Nucleus accumbens (tissue), 56 donors: ENCODE data around the gene LGALS9C.
"Not testable (repeated sequence)": the region's sequence is repeated elsewhere in the genome, so short reads cannot be mapped to it uniquely, and the experiment has no call there.

Source experiments
- DNase-seq, 56 donors: peaks; one replicate each; lab custom pipeline; 2025; lab: John Stamatoyannopoulos, UW

The LGALS9C gene

GRCh38 chr17:18527354-18527753, 50.8 kb downstream of the LGALS9C start:
- DNase-seq = not testable (repeated sequence)

DNA sequence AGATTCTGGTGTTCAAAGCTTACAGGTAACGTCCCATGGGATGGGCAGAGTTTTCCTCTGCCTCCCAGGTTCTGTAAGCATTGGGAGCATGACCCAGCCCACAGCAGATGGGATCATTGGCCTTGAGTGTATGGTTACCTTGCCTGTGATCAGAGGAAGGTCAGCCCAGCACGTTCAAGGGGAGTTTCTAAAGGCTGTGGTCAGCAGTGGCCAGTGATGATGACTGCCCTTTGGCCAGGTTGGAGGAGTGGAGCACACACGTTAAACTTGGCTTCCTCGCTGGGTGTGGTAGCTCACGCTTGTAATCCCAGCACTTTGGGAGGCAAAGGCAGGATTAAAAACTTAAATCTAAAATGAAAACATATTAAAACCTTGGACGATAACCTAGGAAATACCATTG, 51.8 kb downstream of the LGALS9C start:
- DNase-seq = not testable (repeated sequence)

DNA sequence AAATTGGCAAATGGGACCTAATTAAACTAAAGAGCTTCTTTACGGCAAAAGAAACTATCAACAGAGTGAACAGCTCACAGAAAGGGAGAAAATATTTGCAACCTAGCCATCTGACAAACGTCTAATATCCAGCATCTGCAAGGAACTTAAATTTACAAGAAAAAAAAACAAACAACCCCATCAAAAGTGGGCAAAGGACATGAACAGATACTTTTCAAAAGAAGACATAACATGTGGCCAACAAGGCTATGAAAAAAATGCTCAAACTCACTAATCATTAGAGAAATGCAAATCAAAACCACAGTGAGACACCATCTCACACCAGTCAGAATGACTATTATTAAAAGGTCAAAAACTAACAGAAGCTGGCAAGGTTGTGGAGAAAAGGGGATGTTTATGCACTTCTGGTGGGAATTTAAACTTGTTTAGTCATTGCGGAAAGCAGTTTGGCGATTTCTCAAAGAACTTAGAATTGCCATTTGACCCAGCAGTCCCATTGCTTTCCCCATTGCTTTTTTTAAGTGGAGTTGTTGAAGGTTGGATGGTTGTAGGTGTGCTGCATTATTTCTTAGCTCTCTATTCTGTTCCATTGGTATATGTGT, 52.4 kb downstream of the LGALS9C start:
- not testable (repeated sequence) for DNase-seq

DNA sequence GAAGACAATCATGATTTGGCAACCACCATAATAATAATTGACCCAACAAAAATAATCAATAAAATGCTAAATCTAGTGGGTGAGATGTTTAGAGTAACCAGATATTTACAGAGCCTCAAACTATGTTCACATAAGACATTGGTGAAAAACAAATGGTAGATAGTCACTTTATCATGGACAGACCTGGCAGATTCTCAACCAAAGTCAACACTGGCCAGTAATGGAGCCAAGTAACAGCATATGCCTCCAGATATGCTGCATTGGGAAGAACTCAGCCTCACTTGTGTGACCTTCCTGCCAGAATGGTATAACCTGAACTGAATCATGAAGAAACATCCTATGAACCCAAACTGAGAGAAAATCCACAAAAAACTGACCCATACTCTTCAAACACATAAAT, 53.8 kb downstream of the LGALS9C start:
- not testable (repeated sequence) for DNase-seq

- not testable (repeated sequence) for DNase-seq
Observed at GRCh38 chr17:18542234-18542633, 65.6 kb downstream of the LGALS9C start.

DNA sequence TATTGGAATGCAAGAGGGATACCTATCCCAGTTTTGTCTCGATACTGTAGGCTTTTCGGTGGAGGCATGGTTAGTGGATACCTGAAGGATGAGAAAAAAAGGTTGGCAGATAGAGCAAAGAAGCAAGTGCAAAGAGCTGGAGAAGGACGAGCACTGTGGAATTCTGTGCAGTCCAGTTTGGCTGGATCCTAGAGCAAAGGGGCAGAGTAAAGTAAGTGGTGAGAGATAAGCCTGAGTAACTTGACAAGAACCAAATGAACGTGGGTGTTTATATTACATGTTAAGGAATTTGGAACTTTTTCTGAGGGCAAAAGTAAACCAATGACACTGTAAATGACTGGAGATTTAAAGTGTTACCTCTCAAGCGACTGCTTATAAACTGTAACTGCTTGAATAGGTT, 66.3 kb downstream of the LGALS9C start:
- not testable (repeated sequence) for DNase-seq
